Epithelial cell of alveolus of lung (primary cell): ENCODE data around the gene MROH2A. TPM values are rescaled to one million over a fixed set of nuclear protein-coding genes. Genes with fewer than 3 reads are reported as not detected.

Experiments
- total RNA-seq: library from RNA; depleted of rRNA; stranded (reverse); fragments of >200 nt; gene quantifications from 2 replicates; pipeline ENCODE4 v1.2.1, GENCODE V29; 2015

The MROH2A gene
- total RNA-seq, result not detected in 2 replicates

DNA sequence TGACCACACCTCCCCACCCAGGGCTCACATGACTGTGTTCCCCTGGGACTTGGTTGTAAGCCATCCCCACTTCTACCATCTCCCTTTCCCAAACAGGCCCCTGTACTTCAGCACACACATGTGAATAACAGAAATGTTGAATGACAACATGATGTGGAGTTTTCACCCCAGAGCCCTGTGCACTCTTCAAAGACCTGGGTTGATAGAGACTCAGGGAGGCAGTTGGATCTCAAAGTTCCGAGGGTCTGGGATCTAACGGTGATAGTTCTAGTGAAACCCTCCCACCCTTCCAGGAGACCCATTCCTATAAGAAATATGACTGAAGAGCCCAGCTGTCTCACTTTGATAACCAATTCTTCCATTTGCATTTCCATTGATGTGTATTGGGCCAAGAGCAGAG, at the start of gene MROH2A:
MROH2A (plus strand) TSS at position 301 of the 400 bp plus-strand sequence. CDS start 1,029 bp downstream, outside the sequence.

DNA sequence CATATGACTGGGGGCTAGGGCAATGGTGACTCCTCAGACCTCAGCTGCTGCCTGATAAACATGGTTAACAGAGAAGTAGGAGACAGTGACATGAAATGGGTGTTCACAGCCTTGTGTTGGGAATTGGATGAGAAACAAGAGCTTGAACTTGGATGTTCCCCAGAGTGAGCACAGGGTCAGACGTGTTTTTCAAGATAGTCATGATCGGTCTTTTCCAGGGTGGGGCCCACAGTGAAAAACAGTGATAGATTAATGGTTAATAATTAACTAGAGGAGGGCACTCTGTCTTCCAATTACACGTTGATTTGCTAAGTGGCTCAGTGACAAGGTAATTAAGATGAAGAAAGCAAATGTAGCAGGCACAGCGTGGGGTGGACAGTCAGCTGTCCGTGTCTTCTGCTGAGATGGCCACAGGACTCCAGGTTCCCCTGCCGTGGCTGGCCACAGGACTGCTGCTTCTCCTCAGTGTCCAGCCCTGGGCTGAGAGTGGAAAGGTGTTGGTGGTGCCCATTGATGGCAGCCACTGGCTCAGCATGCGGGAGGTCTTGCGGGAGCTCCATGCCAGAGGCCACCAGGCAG, 49.3 kb upstream of the MROH2A start, which contains the start of gene UGT1A3:
UGT1A3 (plus strand) TSS at position 320 of the 579 bp plus-strand sequence; CDS start at position 405, 85 bp downstream.

GRCh38 chr2:233760043-233760442, 18.1 kb upstream of the MROH2A start, which contains the start of gene UGT1A1:
UGT1A1 (plus strand) TSS chr2:233760270; CDS start chr2:233760288, 18 bp downstream.

GRCh38 chr2:233854241-233854981, 76.3 kb downstream of the MROH2A start, which contains the start of gene HJURP:
HJURP (minus strand) TSS chr2:233854535; CDS start chr2:233854500, 35 bp downstream.

DNA sequence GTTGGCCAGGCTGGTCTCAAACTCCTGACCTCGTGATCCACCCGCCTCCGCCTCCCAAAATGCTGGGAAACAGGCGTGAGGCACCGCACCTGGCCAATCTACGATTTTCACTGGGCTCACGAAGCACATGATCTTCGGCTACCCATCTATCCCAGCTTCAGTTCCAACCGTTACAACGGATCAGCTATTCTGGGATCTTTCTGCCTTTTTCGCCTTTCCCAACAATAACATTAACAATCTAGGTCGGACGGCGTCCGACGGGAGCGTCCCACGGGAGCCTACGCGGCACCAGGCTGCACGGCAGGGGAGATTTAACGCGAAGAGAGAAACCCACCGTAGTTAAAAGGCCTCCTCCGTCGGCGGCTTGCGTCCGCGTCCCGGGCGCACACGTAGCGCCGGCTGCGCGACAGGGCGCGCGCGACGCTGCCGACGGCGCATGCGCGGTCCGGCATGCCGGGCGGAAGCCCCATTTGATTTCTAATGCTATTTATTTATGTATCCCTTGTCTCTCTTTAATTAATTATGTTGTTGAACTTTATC, 89.9 kb downstream of the MROH2A start, which contains the start of gene MSL3B:
MSL3B (minus strand) TSS at position 394 of the 540 bp plus-strand sequence.

Other genes starting within 250 kb of the MROH2A start
- gene USP40, start 211.5 kb upstream of the MROH2A start, total RNA-seq, result 22.4 and 24.6 TPM in 2 replicates
- gene UGT1A8, start 160.7 kb upstream of the MROH2A start, total RNA-seq, result not detected in 2 replicates
- not detected in 2 replicates for gene UGT1A10, start 141.9 kb upstream of the MROH2A start, total RNA-seq
- not detected in 2 replicates for gene UGT1A9, start 106.4 kb upstream of the MROH2A start, total RNA-seq
- gene UGT1A7, start 96.4 kb upstream of the MROH2A start, total RNA-seq, result 0.13 TPM in 1 of 2 replicates, not detected in the other
- not detected in 2 replicates for gene UGT1A6, start 85.4 kb upstream of the MROH2A start, total RNA-seq
- not detected in 2 replicates for gene UGT1A5, start 65.4 kb upstream of the MROH2A start, total RNA-seq
- not detected in 2 replicates for gene UGT1A4, start 59.6 kb upstream of the MROH2A start, total RNA-seq
- not detected in 2 replicates for gene UGT1A3, start 49.3 kb upstream of the MROH2A start, total RNA-seq
- gene UGT1A1, start 18.1 kb upstream of the MROH2A start, total RNA-seq, result not detected in 2 replicates
- 8.4 and 22.4 TPM in 2 replicates for gene HJURP, start 76.2 kb downstream of the MROH2A start, total RNA-seq
- not detected in 2 replicates for gene TRPM8, start 139.0 kb downstream of the MROH2A start, total RNA-seq